ENCODE results near the gene NTMT1. TPM values are rescaled to one million over a fixed set of nuclear protein-coding genes. Genes with fewer than 3 reads are reported as not detected.

NTMT1 gene
- total and polyA plus RNA-seq, 10 of the 15 experiments (the other 5 are each of a cell fraction or from before 2014, with no cell fraction given), result 12.8 to 85.4 (median 39.3) TPM

DNA sequence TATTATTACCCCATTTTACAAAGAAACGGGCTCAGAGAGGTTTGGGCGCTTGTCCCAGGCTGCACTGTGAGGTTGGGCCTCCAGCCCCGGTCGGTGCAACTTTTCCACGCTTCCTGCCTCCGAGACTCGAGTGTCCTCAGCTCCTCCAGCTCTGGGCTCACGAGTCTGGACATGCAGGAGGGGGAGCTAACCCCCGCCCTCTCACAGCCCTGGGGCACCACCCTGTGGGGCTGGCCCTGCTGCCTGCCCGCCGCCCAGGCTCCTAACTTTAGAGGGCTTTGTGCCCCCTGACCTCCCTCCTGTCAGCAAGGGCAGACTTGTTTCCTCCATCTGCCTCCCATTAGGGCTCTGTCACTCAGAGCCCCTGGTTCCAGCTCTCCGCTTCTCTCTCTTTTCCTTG is 20.3 kb downstream of the NTMT1 start (continued):
- TF ChIP-seq NR2C2 (IDR thresholded peaks at IDR 0.05; ENCODE audit: borderline replicate concordance, control insufficient read depth, insufficient read length, low read depth), result no peak
- no peak for TF ChIP-seq NR2C1 (IDR thresholded peaks at IDR 0.05)
- TF ChIP-seq SMAD5 (IDR thresholded peaks at IDR 0.05; ENCODE audit: low read depth), result no peak
- TF ChIP-seq TARDBP (IDR thresholded peaks at IDR 0.05; ENCODE audit: borderline replicate concordance), result no peak

- Histone ChIP-seq H3K4me2 (ENCODE audit: control insufficient read depth, insufficient read depth) (no peak overlapping the region), H3K36me3 (ENCODE audit: control insufficient read depth in 2 of 2, insufficient read depth in 2 of 2, low read length in 1 of 2) (no peaks in the 10 kb centered on the region), H3K4me3 (no peak overlapping the region), H4K20me1 (ENCODE audit: control insufficient read depth, insufficient read depth) (no peaks in the 10 kb centered on the region), H2AFZ (ENCODE audit: control insufficient read depth, low read depth, low read length) (no peak overlapping the region), H3K9ac (ENCODE audit: control insufficient read depth, insufficient read depth, low read length) (no peak overlapping the region), H3K79me2 (ENCODE audit: control insufficient read depth, insufficient read depth, low read length) (peaks cover 2% of the 10 kb centered on the region), H3K9me3 (replicated peaks; ENCODE audit: control insufficient read depth, insufficient read depth, low read length) (no peaks in the 10 kb centered on the region), H3K27ac (ENCODE audit: control insufficient read depth, insufficient read depth) (no peak overlapping the region), H3K27me3 (replicated peaks in 1 of 2; ENCODE audit: control insufficient read depth in 2 of 2, insufficient read depth in 2 of 2, low read length in 1 of 2) (no peaks in the 10 kb centered on the region; a peak in 1 of 4 replicates), H3K4me1 (ENCODE audit: control insufficient read depth, insufficient read depth, low read length) (no peaks in the 10 kb centered on the region)
- no TSS peak for BruUV-seq (replicated peaks)
- ATAC-seq (no peak), DNase-seq (ENCODE audit: low read depth, low spot score) (no peak), FAIRE-seq (no peak)
- ChIA-PET POLR2A (no interaction called here), CTCF (interaction anchor here (1.4 kb wide), 1 partner anchor 22 kb away, joined by 5 read pairs; no protein-coding TSS in a partner anchor), RAD21 (ENCODE audit: unreplicated experiment) (no interaction called here), SMC1A (ENCODE audit: uncharacterized antibody, unreplicated experiment) (no interaction called here)
- in situ Hi-C loops (cut with MboI) (loop anchor here (5.0 kb wide), 1 partner anchor 136 kb away; no protein-coding TSS in a partner anchor), intact Hi-C loops (cut with micrococcal nuclease; ENCODE audit: unreplicated experiment) (no loop called here)
- WGBS (ENCODE audit: insufficient coverage, insufficient replicate concordance, low lambda C conversion rate, missing lambda C conversion rate), result 57% methylated on average over 6 of the region's 7 CpGs
- TF ChIP-seq SMAD5 (IDR thresholded peaks at IDR 0.05; ENCODE audit: low read depth) (no peak), ZSCAN29 (IDR thresholded peaks at IDR 0.05) (no peak), NR2C2 (IDR thresholded peaks at IDR 0.05; ENCODE audit: borderline replicate concordance, control insufficient read depth, insufficient read length, low read depth) (no peak), ZNF592 (IDR thresholded peaks at IDR 0.05) (no peak), MTA3 (IDR thresholded peaks at IDR 0.05; ENCODE audit: borderline replicate concordance, low read length) (no peak), ZNF274 (IDR thresholded peaks at IDR 0.05; ENCODE audit: insufficient read depth, insufficient read length) (no peak), POLR2A (IDR thresholded peaks at IDR 0.05; ENCODE audit: low read depth, low read length) (no peak), FOS (IDR thresholded peaks at IDR 0.05; ENCODE audit: borderline replicate concordance, extremely low read depth, insufficient read length) (no peak), YY1 (IDR thresholded peaks at IDR 0.05; ENCODE audit: low read depth, low read length) (no peak), EP300 (IDR thresholded peaks at IDR 0.05; ENCODE audit: borderline replicate concordance in 1 of 2, control insufficient read depth in 1 of 2, low read depth in 2 of 2, low read length in 2 of 2) (no peak)
- TF ChIP-seq, protein P1, sequence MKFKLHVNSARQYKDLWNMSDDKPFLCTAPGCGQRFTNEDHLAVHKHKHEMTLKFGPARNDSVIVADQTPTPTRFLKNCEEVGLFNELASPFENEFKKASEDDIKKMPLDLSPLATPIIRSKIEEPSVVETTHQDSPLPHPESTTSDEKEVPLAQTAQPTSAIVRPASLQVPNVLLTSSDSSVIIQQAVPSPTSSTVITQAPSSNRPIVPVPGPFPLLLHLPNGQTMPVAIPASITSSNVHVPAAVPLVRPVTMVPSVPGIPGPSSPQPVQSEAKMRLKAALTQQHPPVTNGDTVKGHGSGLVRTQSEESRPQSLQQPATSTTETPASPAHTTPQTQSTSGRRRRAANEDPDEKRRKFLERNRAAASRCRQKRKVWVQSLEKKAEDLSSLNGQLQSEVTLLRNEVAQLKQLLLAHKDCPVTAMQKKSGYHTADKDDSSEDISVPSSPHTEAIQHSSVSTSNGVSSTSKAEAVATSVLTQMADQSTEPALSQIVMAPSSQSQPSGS (IDR thresholded peaks at IDR 0.05; ENCODE audit: low read length), result no peak
- TF ChIP-seq, protein P2, sequence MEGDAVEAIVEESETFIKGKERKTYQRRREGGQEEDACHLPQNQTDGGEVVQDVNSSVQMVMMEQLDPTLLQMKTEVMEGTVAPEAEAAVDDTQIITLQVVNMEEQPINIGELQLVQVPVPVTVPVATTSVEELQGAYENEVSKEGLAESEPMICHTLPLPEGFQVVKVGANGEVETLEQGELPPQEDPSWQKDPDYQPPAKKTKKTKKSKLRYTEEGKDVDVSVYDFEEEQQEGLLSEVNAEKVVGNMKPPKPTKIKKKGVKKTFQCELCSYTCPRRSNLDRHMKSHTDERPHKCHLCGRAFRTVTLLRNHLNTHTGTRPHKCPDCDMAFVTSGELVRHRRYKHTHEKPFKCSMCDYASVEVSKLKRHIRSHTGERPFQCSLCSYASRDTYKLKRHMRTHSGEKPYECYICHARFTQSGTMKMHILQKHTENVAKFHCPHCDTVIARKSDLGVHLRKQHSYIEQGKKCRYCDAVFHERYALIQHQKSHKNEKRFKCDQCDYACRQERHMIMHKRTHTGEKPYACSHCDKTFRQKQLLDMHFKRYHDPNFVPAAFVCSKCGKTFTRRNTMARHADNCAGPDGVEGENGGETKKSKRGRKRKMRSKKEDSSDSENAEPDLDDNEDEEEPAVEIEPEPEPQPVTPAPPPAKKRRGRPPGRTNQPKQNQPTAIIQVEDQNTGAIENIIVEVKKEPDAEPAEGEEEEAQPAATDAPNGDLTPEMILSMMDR (IDR thresholded peaks at IDR 0.05 in 2 of 3, conservative IDR thresholded peaks at IDR 0.05 in 1 of 3; ENCODE audit: control insufficient read depth in 2 of 3, extremely low read depth in 1 of 3, insufficient read depth in 1 of 3, low read depth in 3 of 3, low read length in 3 of 3), result no peak
- TF ChIP-seq, protein P3, sequence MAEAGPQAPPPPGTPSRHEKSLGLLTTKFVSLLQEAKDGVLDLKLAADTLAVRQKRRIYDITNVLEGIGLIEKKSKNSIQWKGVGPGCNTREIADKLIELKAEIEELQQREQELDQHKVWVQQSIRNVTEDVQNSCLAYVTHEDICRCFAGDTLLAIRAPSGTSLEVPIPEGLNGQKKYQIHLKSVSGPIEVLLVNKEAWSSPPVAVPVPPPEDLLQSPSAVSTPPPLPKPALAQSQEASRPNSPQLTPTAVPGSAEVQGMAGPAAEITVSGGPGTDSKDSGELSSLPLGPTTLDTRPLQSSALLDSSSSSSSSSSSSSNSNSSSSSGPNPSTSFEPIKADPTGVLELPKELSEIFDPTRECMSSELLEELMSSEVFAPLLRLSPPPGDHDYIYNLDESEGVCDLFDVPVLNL (IDR thresholded peaks at IDR 0.05; ENCODE audit: low read depth, low read length), result no peak
Measured at GRCh38 chr9:129646654-129647053, 20.7 kb downstream of the NTMT1 start.

Measured in GM12878 (cell line).